NCI-H82 (cell line): ENCODE data around the gene SFSWAP.
"Not testable (repeated sequence)": the region's sequence is repeated elsewhere in the genome, so short reads cannot be mapped to it uniquely, and the experiment has no call there.

Source experiments
- DNase-seq: peaks from one replicate; lab custom pipeline; 2025; lab: John Stamatoyannopoulos, UW

Gene SFSWAP

DNA sequence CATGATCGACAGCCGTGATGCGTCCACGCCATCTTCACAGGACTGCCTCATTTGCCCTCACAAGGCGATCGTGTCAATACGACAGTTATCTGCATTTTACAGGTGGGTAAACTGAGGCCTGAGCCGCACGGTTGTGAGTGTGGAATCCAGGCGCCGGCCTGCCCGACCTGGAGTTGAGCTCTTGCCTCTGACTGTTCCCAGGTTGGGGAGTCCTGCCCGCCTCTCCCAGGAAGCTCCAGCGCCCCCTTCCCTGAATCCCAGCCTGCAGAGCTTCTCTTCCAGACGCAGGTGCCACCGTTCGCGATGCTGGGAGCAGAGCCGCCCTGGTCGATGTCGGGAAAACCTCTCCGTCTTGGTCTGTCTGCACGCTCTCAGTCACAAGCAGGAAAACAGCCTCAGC is 31.1 kb upstream of the SFSWAP start:
- DNase-seq: not testable (repeated sequence)

GRCh38 chr12:131680392-131681256 is 30.3 kb upstream of the SFSWAP start:
- not testable (repeated sequence) for DNase-seq

- no peak for DNase-seq
Observed at GRCh38 chr12:131681257-131681620, 29.7 kb upstream of the SFSWAP start.

DNA sequence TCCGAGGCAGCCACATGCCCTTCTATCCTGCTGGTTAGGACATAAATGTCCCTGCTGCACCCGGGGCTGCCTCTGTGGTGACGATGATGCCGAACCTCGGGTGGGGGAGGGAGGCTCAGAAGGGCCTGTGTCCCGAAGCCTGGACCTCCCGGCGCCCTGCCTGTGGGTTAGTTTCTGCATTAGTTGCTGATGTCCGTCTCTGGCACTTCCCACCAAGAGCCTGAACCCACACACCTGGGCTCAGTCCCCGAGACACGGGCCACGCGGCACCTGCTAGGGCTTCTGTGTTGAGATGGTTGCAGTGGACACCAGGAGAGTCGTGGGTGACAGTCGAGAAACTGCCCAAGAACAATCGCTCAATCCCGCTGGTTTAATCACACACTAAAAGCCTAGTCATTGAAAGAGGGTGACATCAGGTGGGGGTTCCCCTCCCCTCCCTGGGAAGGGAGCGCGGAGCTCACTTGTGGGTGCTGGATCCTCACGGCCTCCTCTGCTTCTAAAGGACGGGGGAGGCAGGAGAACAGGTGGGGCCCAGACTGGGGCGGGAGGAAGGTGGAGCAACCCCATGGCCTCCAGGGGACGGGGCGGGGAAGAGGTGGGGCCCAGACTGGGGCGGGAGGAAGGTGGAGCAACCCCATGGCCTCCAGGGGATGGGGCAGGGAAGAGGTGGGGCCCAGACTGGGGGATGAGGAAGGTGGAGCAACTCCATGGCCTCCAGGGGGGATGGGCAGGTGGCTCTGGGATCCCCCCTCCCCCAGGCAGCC is 29.0 kb upstream of the SFSWAP start:
- peak; percentile 60 for DNase-seq

DNA sequence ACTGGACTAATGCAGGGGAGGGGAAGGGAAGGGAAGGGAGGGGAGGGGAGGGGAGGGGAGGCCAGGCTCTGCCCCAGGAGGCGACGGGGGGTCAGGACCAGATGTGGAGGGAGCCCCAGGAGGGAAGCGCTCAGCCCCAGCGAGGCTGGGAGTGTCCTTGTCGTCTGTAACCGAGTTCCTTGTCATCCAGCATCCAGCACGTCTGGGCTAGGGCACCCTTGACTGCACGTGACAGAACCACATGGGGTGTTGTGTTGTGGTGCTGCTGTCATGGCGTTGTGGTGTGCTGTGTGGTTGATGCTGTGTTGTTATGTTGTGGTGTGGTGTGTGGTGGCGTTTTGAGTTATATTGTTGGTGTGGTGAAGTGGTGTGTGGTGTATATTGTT is 28.4 kb upstream of the SFSWAP start:
- DNase-seq: no peak

GRCh38 chr12:131683266-131684014 is 27.4 kb upstream of the SFSWAP start:
- DNase-seq: no peak

DNA sequence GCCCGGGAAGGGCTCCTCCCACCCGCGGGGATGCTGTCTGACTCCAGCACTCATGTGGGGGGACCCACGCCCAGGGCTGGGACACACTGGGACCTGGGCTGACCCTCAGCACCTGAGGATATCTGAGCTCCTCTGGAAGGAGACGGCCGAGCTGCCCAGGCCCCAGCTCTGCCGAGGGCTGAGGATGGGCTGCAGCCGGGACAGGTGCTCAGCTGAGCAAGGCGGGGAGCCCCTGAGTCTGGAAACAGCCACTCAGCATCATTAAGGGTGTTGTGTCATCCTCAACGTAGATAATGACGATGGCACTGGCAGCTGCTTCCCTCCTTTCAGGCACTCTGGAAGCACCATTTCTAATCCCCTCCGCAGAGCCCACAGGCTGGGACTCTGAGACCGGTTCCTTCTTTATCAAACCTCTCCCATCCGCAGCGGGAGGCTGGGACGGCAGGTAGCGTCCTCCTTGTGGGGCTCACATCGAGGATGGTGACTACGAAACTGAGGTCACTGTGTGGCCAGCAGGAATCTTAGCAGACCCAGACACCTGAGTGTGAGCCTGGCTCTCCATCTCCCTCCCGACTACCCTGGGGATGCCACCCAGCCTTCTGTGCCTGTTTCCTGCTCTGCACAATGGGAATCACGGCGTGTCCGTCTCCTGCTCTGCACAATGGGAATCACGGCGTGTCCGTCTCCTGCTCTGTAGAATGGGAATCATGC is 26.7 kb upstream of the SFSWAP start:
- DNase-seq: peak; percentile 22

DNA sequence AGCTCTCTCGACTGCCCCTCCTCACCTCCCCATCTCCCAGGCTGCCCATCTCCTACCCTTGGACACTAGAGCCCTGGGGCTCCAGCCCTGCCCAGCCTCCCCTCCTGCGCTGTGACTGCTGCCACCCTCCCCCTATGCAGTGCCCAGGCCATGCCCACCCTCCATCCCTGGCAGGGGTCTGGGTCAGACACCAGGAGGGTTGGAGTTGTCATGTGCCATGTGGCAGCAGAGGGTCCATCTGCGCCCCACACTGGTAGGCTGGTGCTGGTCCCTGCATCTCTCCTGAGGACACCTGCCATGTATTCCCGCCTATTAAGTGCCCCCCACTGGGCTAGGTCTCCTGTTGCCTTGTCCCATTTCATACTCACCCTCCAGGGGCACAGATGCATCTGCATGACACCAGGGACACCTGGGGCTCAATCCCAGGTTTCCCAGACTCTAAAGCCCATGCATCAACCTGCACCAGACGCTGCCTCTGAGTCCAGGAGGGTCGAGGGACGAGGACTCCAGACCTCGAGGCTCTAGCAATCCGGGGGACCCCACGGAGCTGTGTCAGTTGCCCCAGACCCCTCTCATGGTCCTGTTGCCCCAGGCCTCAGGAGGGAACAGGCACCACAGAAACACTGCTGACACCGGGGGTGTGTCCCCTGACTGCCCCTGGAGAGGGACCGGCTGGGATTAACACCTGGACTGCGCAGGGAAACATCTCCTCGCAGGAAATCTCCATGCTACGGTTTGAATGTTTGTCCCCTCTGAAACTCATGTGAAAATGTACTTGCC is 23.4 kb upstream of the SFSWAP start:
- DNase-seq: no peak

- DNase-seq: no peak
Observed at GRCh38 chr12:131688131-131688844, 22.6 kb upstream of the SFSWAP start.

GRCh38 chr12:131688845-131689154 is 22.1 kb upstream of the SFSWAP start:
- DNase-seq: no peak

DNA sequence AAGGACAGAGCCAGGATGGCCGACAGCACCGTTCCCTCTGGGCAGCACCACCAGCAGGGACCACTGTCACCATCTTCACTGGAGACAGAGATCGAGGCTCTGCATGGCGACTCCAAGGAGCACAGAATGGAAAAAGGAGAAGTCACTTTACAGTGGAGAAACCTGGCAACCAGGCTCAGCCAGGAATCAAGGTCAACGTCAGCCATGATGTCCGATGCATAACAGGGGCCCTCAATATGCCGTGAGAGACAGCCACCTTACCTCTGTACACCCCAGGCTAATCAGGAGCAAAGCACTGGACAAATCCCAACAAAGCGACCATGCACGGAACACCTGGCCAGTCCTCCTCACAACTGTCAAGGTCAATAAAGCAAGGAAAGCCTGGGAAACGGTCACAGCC is 20.6 kb upstream of the SFSWAP start:
- no peak for DNase-seq

DNA sequence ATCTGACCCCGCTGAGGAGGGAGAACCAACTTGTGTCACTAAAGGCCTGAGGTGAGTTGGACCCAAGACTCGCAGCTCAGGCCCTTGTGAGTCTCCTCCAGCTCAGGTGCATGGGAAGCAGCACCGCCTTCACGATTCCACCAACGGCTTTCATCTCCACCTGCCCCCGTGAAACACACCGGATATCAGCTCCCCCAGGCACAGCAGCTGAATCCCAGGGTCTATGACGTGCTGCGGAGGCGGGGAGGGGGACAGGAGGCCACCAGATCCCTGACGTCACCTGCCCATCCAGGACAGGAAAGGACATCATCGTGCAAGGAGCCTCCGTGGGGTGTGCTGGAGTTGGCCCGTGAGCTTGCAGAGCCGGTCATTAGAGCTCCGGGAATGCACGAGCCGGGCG is 18.5 kb upstream of the SFSWAP start:
- no peak for DNase-seq

DNA sequence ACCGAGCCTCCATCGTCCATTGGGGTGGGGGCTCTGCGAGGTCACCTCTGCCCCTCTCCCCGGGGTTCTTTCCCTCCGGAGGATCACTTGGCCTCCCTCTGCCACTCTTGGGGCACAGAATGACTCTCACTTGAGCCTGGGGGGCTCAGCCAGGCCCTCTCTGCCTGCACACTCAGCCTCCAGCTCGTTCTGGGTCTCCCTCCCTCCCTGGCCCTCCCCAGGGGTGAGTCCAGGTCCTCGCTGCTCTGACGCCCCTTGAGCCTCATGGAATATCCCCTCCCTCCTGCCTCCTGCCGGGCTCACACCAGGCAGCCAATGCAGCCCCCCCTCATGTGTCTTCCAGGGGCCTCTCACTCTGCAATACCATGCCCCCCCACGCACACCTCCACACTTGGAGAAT is 17.7 kb upstream of the SFSWAP start:
- DNase-seq: no peak

DNA sequence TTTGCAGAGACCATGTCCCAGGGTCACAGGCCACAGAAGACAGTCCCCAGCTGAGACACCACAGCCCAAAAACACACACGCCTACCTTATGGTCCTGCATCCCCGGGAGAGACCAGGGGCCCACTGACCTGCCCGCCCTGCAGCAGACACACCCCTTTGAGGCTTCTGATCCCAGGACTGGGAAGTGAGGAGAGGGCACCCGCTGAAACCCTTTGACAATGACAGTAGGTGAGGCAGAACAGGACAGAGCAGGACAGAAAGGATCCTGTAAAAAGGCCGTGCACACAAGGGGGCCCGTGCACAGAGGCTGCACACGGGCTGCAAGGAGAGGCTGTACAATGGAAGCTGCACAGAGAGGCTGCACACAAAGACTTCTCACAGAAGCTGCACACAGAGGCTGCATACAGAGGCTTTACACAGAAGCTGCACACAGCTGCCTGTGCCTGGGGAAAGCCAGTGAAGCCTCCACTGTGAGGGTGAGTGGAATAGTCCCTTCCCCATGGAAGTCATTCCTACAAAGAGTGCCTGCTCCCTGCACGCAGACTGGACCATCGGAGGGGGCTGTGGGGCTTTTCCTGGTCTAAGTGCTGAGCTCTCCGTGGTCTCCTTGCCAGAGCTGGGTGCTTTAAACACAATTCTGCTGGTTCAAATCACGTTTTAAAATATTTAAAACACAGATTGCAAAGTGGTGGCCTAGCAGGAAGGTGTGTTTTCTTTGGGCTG is 16.6 kb upstream of the SFSWAP start:
- no peak for DNase-seq

DNA sequence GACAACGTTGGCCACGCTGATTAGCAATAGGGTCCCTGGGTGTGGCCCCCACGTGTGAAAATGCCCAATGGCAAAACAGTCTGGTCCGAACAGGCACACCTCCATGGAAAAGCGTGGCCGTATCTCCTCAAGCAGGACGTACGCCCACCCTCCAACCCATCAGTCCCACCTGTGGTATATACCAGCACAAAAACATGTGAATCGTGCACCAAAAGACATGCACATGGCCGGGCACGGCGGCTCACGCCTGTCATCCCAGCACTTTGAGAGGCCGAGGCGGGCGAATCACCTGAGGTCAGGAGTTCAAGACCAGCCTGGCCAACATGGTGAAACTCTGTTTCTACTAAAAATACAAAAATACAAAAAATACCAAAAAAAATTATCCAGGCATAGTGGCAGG is 14.9 kb upstream of the SFSWAP start:
- DNase-seq: no peak

DNA sequence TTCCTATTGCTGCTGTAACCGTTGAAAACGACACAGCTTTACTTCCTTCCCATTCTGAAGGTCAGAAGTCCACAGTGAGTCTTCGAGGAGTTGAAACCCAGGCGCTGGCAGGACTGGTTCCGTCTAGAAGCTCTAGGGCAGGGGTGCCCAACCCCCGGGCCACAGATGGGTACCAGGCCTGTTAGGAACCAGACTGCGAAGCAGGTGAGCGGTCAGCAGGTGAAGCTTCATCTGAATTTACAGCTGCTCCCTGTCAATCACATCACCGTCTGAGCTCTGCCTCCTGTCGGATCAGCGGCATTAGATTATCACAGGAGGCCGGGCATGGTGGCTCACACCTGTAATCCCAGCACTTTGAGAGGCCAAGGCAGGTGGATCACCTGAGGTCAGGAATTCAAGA is 12.6 kb upstream of the SFSWAP start:
- DNase-seq: no peak

DNA sequence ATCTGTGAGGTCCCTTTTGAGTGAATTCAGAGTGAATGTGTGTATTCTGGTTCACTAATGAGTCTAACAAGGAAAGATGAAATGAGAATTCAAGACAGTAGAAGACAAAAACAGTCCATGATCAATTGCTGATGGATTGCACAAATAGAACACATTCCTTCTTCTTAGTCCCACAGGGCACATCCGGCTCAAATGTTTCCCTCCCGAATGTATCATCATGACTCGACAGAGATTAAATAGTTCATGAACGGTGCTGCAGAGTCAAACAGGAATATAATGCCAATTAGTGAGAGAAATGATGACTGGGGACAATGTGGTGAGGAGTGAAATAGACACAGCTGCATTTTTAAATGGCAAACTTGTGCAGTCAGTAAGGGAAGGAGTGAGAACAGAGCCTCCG is 11.5 kb upstream of the SFSWAP start:
- DNase-seq: no peak

DNA sequence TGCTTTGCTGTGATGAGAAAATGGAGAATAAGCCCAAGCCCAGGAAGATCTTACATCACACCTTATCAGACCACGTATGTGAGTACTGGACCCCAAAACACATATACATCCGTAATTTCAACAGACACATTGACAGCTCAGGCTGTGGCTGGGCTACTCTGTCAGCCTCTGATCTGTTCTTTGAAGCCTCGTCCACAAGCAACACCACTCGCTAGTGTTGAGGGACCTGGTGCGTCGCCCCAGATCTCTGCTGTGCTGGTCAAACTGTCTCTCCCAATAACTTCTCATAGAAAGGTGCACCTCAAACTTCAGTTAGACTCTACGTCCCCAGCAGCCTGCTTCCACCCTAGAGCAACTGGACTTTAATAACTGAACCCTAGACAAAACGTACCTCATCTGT is 10.6 kb upstream of the SFSWAP start:
- DNase-seq: no peak

DNA sequence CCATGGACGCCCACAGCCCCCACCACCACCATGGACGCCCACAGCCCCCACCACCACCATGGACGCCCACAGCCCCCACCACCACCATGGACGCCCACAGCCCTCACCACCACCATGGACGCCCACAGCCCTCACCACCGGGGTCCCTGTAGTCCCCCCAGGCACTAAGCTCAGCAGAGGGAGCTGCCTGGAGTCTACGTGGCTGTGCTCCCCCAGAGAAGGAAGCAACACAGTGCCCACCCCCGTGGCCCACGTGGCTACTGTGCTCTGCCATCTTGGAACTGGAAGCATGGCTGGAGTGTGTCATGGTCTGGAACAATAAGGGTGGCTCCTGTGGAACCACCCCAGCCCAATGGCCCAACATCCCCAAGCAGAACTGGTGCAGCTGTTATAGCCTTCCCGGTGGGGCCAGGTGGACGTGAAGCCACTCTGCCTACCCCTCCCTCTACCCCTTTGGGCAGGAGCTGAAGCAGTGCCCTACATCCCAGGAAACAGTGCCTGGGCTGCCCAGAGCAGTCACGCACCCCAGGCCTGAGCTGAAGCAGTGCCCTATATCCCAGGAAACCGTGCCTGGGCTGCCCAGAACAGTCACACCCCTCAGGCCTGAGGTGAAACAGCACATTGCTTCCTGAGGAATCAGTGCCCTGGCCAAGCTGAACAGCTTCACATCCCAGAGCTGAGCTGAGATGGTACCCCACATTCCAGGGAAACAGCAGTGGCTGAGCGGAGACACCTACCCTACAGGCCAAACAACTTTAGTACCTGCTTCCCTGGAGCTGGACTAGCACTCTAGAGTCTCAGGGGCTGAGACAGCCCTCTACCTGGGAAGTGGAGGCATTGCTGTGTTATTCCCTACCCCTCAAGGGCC is 9.0 kb upstream of the SFSWAP start:
- DNase-seq: no peak
